Right renal pelvis (tissue), 4 donors: ENCODE results near the gene ADAMTS13. TPM values are rescaled to one million over a fixed set of nuclear protein-coding genes. Genes with fewer than 3 reads are reported as not detected.
"Not testable (repeated sequence)": the region's sequence is repeated elsewhere in the genome, so short reads cannot be mapped to it uniquely, and the experiment has no call there.

Experiments used
- DNase-seq, 4 donors: peaks; one replicate each; pipeline ENCODE4 v3.0.0-alpha.2; 2013; ENCODE audit warnings: low read depth in 4 of 4, low spot score in 3 of 4, missing footprints in 1 of 4
- polyA plus RNA-seq, 4 donors: library from polyadenylated mRNA; unstranded; fragments of 120-200 nt; gene quantifications; one replicate each; pipeline ENCODE4 v1.2.1, GENCODE V29; 2013; ENCODE audit not compliant: insufficient read length in 4 of 4

Gene ADAMTS13
- polyA plus RNA-seq, 4 donors: 6.6 to 12.0 (median 8.8) TPM

- not testable (repeated sequence) for DNase-seq
Observed at GRCh38 chr9:133451865-133452264, 29.7 kb downstream of the ADAMTS13 start.

- DNase-seq: no peak
Observed at GRCh38 chr9:133452562-133452961, 30.4 kb downstream of the ADAMTS13 start.

DNA sequence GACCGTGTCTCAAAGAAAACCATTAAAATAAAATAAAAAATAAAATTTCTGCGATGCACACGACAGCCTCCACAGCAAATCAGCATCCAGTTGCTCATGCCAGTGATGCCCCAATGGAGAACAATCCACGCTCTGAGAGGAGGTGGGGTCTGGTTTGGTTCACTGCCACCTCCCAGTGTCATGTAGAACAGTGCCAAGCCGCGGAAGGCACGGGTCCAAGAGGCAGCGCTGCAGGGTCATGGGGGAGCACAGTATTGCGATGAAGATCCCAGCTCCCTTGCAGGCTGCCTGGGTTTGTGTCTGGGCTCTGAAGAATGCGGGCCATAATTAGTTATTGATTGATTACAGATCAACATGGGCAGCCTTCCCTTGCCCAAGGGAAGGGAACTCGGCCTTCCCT, 31.5 kb downstream of the ADAMTS13 start:
- no peak for DNase-seq

DNA sequence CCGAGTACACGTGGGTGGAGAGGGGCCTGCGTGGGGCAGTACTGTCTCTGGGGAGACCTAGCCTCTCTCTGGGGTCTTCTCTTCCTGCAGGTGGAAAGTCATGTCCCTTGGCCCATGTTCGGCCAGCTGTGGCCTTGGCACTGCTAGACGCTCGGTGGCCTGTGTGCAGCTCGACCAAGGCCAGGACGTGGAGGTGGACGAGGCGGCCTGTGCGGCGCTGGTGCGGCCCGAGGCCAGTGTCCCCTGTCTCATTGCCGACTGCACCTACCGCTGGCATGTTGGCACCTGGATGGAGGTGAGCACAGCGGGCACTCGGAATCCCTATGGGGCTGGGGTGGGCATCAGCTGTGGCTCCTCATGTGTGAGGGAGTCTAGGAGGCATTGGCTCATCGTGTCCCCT, 32.2 kb downstream of the ADAMTS13 start:
- no peak for DNase-seq

DNA sequence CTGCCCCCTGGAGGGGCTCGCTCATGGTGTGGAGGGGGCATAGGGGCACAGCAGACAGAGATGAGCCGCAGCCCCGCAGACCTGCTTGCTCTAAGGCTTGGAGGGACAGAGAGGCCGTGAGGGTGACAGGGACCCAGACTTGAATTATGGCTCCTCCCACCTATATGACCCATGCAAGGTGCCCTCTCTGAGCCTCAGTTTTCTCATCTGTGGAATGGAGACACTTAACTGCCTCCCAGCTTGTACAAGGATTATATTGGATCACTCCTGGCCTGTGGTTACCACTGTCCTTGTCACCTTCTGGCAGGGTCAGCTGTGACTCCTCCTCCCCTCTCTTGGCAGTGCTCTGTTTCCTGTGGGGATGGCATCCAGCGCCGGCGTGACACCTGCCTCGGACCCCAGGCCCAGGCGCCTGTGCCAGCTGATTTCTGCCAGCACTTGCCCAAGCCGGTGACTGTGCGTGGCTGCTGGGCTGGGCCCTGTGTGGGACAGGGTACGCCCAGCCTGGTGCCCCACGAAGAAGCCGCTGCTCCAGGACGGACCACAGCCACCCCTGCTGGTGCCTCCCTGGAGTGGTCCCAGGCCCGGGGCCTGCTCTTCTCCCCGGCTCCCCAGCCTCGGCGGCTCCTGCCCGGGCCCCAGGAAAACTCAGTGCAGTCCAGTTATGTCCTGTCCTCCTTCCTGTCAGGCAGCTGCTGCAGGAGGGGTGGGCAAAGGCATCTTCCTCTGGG, 32.9 kb downstream of the ADAMTS13 start:
- DNase-seq: no peak

DNA sequence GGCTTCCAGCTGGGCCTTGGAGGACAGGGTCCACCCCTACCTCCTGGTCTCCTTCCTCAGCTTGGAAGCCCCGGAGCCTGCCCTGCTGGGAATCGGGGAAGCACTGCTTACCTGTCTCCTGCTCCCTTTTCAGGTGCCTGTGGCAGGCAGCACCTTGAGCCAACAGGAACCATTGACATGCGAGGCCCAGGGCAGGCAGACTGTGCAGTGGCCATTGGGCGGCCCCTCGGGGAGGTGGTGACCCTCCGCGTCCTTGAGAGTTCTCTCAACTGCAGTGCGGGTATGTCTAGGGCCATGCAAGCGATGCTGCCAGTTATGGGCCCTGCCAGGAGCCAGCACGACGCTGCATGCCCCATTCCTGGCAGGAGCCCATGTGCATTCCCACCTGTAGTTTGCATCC, 33.8 kb downstream of the ADAMTS13 start:
- DNase-seq: no peak

DNA sequence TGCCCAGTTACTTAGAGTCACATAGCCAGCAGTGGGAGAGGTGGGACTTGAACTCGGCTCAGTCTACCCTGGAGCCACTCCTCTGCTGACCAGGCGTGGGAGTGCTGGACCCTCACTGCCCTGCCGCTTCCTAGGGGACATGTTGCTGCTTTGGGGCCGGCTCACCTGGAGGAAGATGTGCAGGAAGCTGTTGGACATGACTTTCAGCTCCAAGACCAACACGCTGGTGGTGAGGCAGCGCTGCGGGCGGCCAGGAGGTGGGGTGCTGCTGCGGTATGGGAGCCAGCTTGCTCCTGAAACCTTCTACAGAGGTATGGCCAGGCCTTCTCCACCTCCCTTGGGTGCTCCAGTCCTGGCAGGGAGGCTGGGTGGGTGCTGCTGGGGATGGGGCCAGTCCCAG, 34.2 kb downstream of the ADAMTS13 start:
- DNase-seq: no peak

DNA sequence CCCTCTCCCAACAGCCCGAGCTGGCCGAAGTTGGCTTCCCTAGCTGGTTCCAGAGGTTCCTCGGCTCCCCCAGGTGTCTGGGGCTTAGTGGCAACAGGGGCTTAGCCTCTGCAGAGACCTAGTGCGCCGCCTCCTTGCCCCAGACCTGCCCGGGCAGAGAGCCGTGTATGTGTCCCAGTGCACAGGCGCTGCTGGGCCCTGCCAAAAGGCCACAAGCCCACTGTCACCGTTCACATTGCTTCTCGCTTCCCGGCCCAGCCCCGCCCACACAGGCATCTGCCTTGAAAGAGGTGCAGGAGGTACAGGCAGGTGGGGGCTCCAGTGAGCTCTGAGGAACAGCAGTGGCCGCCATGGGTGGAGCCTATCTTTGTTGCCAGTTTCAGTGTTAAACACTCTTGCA, 35.1 kb downstream of the ADAMTS13 start:
- no peak for DNase-seq

GRCh38 chr9:133457748-133458147, 35.6 kb downstream of the ADAMTS13 start:
- no peak for DNase-seq

DNA sequence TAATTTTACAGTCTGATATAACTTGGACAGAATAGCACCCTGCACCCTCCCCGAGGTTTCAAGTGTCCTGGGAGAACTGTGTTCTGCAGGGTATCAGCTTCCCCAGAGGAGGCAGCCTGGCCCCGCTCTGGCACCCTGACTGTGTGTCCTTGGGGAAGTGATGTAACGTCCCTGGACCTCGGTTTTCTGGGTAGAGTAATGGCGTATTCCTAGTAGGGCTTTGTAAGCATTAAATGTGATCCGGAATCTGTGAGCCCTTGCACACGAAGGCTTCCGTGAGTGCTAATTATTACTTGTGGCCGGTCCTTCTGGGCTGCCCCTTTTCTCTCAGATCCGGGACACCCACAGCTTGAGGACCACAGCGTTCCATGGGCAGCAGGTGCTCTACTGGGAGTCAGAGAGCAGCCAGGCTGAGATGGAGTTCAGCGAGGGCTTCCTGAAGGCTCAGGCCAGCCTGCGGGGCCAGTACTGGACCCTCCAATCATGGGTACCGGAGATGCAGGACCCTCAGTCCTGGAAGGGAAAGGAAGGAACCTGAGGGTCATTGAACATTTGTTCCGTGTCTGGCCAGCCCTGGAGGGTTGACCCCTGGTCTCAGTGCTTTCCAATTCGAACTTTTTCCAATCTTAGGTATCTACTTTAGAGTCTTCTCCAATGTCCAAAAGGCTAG, 36.6 kb downstream of the ADAMTS13 start:
- no peak for DNase-seq

- DNase-seq: peak; percentile 87 to 94 (median 92)
Observed at GRCh38 chr9:133459476-133460404, 37.6 kb downstream of the ADAMTS13 start, which contains the start of gene CACFD1. Gene CACFD1, plus strand, starts transcription at chr9:133459978. Its CDS starts 89 bp downstream, at chr9:133460067.

DNA sequence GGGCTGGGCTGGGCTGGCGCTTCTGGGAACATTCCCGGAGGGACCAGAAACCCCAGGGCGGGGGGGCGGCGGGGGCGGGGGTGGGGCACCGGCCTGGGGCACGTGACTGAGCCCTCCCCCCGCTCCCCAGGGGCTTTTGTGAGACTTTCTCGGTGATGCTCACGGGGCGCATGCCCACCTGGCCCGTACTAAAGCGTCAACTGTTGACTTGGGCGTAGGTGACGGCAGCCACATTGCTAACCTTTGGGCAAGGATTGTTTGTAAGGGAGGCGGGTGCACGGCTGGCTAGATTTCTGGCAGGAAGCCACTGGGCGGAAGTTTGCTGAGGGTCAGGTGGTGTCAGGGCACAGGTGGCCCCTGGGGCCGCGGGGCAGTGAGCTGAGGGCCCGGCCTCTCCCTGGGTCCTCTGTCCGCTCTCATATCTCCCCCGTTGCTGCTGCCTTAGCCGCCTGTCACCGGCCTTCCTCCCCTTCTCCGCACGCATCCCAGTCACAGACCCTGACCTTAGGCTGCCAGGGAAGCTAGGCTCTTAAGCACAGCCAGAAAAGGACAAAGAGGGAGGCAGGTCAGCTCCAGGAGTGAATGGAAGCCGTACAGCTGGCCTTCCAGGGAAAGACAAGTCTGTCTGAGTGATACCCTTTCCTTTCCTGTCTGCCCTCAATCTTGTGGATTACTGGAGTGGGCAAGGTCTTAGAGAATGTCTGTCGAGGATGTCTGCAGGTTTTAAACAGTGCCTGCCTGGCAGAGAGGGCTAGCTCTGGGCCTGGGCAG, 38.4 kb downstream of the ADAMTS13 start:
- peak in 1 of 4 donors; percentile 34 for DNase-seq

DNA sequence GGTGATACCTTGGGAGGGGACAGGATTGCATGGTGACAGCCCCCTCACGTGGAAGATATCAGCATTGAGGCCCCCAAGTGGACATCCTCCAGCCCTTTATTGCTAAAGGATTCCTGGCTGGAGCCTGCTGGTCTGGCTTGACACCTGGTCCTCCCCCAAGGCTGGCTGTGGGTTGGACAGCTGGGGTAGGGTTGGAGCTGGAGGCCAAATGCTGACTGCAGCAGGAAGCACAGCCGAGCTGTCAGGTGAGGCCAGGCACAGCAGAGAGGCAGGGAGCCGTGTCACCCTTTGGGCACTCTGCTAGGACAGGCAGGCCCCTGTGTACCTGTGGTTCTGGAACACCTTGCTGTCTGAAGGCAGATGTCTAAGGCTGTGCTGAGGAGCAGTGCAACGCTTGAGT, 39.8 kb downstream of the ADAMTS13 start:
- no peak for DNase-seq

DNA sequence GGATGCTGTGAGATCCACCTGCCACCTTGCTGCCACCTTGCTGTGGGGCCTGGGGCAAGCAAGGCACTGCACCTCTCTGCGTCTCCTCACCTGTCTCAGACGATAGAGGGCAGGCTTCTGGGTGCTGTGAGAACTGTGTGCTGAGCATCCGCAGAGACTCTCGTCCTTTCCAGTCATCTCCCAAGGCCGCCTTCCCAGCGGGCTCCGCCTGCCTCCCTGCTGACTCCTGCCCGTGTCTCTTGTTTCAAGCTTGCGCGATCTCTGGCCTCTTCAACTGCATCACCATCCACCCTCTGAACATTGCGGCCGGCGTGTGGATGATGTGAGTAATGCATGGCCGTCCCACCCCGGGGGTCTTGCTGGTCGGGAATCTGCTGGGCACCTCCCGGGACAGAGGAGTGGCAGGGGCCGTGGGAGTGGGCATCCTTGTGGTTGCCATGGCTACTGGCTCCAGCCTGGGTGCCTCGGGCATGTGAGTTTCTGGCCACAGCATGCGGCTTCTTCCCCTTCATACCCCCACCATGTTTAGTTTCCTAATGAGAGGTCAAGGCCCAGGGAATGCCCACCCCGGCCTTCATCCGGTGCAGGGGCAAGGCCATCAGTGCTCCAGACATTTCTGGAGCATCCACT, 41.2 kb downstream of the ADAMTS13 start:
- no peak for DNase-seq

DNA sequence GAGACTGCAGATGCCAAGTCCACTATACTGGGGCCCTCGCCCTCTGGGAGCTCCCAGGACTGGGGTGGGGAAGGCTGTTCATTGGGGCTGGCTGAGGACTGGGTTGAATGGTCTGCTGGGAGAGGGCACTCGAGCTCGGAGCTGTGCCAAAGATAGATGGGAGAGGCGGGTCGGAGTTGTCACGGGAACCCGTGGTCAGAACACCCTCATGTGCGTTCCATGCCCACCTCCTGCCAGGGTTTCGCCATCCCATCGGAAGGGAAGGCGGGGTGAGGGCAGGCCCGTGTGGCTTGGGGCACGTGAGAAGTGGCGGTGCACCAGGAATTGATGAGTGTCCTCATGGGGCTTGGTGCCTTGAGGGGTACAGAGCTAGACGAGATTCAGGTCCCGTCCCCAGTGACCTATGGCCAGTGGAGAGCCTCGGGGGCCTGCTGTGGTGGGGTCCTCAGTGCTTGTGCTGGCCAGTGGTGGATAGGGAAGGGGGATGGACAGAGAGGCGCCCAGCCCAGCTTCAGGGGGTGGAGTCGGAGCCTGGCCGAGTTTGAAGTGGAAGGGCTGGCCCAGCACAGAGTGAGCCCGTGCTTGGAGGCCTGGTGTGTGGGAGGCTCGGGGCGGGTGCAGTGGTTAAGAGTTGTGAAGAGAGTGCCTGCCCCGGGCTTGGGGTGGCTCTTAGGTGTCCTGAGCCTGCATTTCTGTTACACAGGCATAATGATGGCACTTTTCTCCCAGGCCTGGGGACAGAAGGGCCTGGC, 41.9 kb downstream of the ADAMTS13 start:
- no peak for DNase-seq

DNA sequence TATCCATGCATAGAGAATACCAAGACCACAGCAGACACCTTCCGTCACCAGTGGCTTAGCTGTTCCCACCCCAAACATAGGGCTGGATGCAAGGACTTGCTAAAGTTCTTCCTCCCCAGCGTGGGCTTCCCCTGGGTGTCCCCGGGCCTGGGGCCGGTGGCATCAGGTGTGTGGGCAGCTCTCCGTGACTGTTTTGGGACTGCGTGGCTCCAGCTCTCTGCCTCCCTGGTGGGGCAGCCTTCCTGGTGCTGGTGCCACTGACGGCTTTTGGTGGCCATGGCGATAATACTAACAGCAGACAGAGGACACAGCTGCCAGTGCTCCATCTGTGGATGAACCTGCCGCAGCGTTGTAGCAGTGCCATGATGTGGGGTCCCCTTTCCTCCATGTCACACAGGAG, 42.5 kb downstream of the ADAMTS13 start:
- no peak for DNase-seq

DNA sequence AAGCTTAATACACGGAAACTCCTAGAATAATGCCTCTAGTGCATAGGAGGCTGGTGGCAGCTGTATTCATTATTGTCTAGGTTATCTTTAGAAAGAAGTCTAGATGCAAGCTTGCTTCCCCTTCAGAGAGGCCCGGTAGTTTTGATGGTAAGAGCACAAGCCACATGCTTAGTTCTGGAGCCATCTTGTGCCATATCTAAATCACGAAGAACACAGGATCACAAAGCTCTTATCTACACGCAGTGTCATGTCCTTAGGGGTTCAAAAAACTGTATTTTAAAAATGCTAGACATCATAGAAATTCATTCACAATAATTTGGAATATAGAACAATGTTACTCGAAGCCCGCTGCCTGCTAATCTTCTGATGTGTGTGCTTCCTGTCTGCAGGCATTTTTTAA, 43.8 kb downstream of the ADAMTS13 start:
- DNase-seq: no peak

GRCh38 chr9:133467101-133467500, 44.9 kb downstream of the ADAMTS13 start:
- DNase-seq: no peak

DNA sequence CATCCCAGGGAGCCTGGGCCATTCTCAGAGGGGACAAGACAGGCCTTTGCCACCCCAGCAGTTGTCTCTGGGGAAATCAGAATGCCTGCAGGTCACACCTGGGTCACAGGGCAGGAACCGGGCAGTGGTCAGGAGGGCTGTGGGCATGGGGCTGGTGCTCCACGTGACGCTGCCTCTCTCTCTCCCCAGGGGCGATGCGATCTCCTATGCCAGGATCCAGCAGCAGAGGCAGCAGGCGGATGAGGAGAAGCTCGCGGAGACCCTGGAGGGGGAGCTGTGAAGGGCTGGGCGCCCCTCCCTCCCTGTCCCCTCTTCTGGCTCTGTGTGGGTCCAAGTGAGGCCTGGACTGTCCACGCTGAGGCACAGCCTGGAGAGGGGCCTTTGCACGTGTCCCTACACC, 46.2 kb downstream of the ADAMTS13 start:
- no peak for DNase-seq
